ENCODE measurements around the gene ASF1B. TPM values are rescaled to one million over a fixed set of nuclear protein-coding genes. Genes with fewer than 3 reads are reported as not detected.

ASF1B gene
- total and polyA plus RNA-seq, 2 experiments from 2014 or later: 33.3 to 36.9 TPM

- TF ChIP-seq ZNF462 (CRISPR knock-in tag; IDR thresholded peaks at IDR 0.05): no peak
- TF ChIP-seq EZH2phosphoT487 (IDR thresholded peaks at IDR 0.05; ENCODE audit: unreplicated experiment): no peak
- TF ChIP-seq ETS1 (IDR thresholded peaks at IDR 0.05): no peak
- TF ChIP-seq REST (IDR thresholded peaks at IDR 0.05; ENCODE audit: unreplicated experiment): no peak
- no peak for TF ChIP-seq JUNB (IDR thresholded peaks at IDR 0.05; ENCODE audit: unreplicated experiment)
- no peak for TF ChIP-seq CREB1 (CRISPR knock-in tag; IDR thresholded peaks at IDR 0.05; ENCODE audit: low read depth)
- 0 out of 4 replicates have a peak, but pooled peaks of 1 of the 2 experiments have one; percentile 3 for TF ChIP-seq CTCF (conservative IDR thresholded peaks at IDR 0.05; ENCODE audit: low read depth in 2 of 2)
- TF ChIP-seq EZH2 (IDR thresholded peaks at IDR 0.05; ENCODE audit: low read depth, unreplicated experiment): no peak
- TF ChIP-seq STAT1 (IDR thresholded peaks at IDR 0.05; ENCODE audit: unreplicated experiment): no peak
- no peak for TF ChIP-seq ZNF114 (CRISPR knock-in tag; IDR thresholded peaks at IDR 0.05)
- TF ChIP-seq ZNF331 (CRISPR knock-in tag; IDR thresholded peaks at IDR 0.05; ENCODE audit: low read depth): no peak
These were observed 12.5 kb upstream of the ASF1B start (continued) for GRCh38 chr19:14148751-14149410.

Measured in GM23338 (cell line).